ENCODE measurements around the gene GAS7.

- TF ChIP-seq CTCF (IDR thresholded peaks at IDR 0.05) (no peak), POLR2AphosphoS5 (IDR thresholded peaks at IDR 0.05) (no peak)
These were observed 213.6 kb downstream of the GAS7 start for GRCh38 chr17:9984768-9985167.
